Measurements from ENCODE around the gene ARHGEF16.

GRCh38 chr1:3434406-3435110 lies 19.9 kb upstream of the ARHGEF16 start:
- TF ChIP-seq CTCF (IDR thresholded peaks at IDR 0.05; ENCODE audit: low read length) (no peak), EZH2 (optimal IDR thresholded peaks at IDR 0.05; ENCODE audit: low read depth, low read length) (no peak), EZH2phosphoT487 (IDR thresholded peaks at IDR 0.05; ENCODE audit: low read length) (no peak)
